SJCRH30 (cell line): ENCODE data around the gene THAP12. TPM values are rescaled to one million over a fixed set of nuclear protein-coding genes. Genes with fewer than 3 reads are reported as not detected.
A peak's percentile ranks its signal among the peaks of the same experiment; 100 is the strongest.

Source experiments
- DNase-seq, 2 experiments: peaks; one replicate each; pipeline ENCODE4 v3.0.0-alpha.2; 2015 to 2020
- H3K27ac ChIP-seq: fragments of 250-450 bp; sonication (Bioruptor Pico); 2 replicates; pipeline ENCODE4 v1.5.1; 2020; ENCODE audit warnings: mild to moderate bottlenecking, moderate library complexity
- H3K27me3 ChIP-seq: fragments of 250-450 bp; sonication (Bioruptor Pico); 2 replicates; pipeline ENCODE4 v1.5.1; 2020; ENCODE audit warnings: mild to moderate bottlenecking, moderate library complexity
- H3K36me3 ChIP-seq: fragments of 250-450 bp; sonication (Bioruptor Pico); 2 replicates; pipeline ENCODE4 v1.5.1; 2020; ENCODE audit warnings: mild to moderate bottlenecking, moderate library complexity
- H3K4me1 ChIP-seq: fragments of 250-450 bp; sonication (Bioruptor Pico); 2 replicates; pipeline ENCODE4 v1.5.1; 2020; ENCODE audit warnings: mild to moderate bottlenecking, moderate library complexity
- H3K4me3 ChIP-seq: fragments of 250-450 bp; sonication (Bioruptor Pico); 2 replicates; pipeline ENCODE4 v1.5.1; 2020; ENCODE audit warnings: mild to moderate bottlenecking, moderate library complexity
- H3K9me3 ChIP-seq: fragments of 250-450 bp; sonication (Bioruptor Pico); replicated peaks from 2 replicates; pipeline ENCODE4 v1.5.1; 2020; ENCODE audit warnings: mild to moderate bottlenecking, moderate library complexity
- total RNA-seq: library from RNA; depleted of rRNA; stranded (reverse); fragments of >200 nt; shearing (Covaris generic); gene quantifications from 2 replicates; pipeline ENCODE4 v1.2.3, GENCODE V29; 2014

THAP12 gene
- total RNA-seq, 1 experiment from 2014 or later, result 88.2 TPM

DNA sequence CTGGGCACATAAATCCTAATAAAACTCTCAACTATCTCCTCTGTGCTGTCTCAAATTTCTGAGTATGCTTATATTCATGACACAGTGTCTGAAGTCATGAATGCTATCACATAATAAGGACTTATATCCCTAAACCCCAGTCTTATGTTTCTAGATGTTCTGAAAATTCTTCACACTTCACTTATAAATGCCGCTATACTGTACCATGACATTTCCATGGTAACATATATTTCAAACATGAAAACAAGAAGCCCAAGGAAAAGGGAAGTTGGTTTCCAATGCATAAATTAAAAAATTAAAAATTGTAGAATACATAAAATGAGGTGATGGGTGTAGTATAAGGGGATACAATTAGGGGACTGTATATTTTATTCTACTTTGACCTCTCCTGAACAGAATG, 11.9 kb upstream of the THAP12 start:
- Histone ChIP-seq H3K27ac (no peak overlapping the region), H3K27me3 (no peaks in the 10 kb centered on the region), H3K9me3 (no peaks in the 10 kb centered on the region), H3K4me3 (no peak overlapping the region), H3K36me3 (no peaks in the 10 kb centered on the region), H3K4me1 (peaks cover 20% of the 10 kb centered on the region)
- DNase-seq, result no peak

DNA sequence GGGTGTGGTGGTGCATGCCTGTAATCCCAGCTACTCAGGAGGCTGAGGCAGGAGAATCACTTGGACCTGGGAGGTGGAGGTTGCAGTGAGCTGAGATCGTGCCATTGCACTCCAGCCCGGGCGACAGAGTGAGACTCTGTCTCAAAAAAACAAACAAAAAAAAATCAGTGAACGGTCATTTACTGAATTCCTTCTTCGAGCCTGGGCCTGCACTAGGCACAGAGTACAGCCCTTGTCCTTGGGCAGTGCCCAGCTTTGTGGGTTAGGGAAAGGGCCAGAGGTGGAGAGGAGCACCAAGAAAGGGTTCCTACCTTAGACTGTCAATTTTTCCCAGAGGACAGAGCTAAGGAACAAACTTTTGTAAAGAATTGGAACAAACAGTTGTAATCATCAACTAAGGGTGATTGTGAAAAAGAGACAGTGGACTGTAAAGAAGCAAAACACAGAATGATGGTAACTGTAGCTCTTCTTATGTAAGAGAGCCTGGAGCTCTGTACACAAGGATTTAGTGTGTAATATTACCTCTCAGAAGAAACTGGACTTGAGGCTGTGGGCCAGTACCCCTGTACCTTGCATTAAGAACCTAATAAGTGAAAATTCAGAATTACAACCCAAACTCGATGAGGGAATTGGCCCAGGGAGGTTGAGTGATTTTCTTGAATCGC, 11.0 kb upstream of the THAP12 start:
- H3K36me3 ChIP-seq, result no peaks in the 10 kb centered on the region
- no peak overlapping the region for H3K4me3 ChIP-seq
- no peaks in the 10 kb centered on the region for H3K27me3 ChIP-seq
- peaks cover 20% of the 10 kb centered on the region for H3K4me1 ChIP-seq
- DNase-seq, result no peak
- no peak overlapping the region for H3K27ac ChIP-seq
- H3K9me3 ChIP-seq, result no peaks in the 10 kb centered on the region

DNA sequence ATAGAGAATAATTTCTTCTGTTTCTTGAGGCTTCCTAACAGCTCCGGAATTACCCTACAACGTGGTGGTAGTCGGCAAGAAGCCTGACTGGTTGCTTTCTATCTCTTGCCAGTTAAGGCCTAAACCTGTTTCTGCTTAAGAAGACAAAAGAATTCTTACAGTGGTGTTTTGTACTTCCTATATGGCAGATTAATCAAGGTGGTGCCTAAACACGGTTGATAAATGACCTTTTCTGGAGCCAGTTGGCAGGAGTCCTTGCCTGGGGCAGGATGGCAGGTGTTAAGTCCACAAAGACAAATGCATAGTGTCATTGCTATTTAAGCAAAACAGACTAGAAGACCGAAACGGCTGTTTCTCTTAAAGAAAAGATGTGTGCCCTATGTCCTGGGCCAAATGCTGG, 10.1 kb upstream of the THAP12 start:
- H3K4me1 ChIP-seq, result peaks cover 20% of the 10 kb centered on the region
- DNase-seq, result peak; percentile 63 to 83
- no peak overlapping the region for H3K4me3 ChIP-seq
- H3K27ac ChIP-seq, result peak overlapping the region; percentile 32
- H3K9me3 ChIP-seq, result no peaks in the 10 kb centered on the region
- H3K27me3 ChIP-seq, result no peaks in the 10 kb centered on the region
- no peaks in the 10 kb centered on the region for H3K36me3 ChIP-seq

DNA sequence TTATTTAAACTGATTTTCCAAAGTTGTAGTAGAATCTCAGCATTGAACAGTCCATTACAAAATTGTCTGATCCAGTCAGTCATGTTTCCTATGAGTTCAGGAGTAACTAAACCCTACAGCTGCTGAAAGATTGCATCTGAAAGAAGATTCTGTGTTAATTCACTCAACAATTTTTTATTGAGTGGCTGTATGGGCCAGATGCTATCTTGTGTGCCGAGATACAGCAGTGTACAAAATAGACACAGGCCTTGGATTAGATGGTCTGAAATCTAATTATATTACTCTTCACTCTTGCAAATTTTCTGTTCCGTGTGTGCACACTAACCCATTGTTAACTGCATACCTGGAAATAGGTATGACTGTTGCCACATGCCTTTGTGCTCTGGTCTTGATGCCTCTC, 7.5 kb upstream of the THAP12 start:
- H3K27ac ChIP-seq, result no peak overlapping the region

DNA sequence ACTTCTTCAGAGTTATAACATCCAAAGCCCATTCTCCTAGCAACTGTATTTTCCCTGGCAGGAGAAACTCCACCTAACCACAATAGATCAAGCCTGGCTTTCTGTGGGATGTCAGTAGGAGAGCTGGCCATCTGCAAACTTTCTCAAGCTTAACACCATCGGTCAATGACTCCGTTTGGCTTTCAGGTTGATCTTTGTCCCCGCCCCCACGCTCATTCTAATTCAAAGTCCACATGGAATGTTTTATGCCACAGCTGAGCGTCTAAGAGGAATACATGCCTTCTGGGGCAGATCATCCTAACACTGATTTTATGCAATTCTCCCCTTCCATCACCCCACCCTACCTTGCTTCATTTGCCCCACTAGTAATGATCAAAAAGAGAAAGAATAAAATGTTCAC, 5.0 kb upstream of the THAP12 start:
- no peak for DNase-seq
- H3K4me3 ChIP-seq, result no peak overlapping the region
- no peaks in the 10 kb centered on the region for H3K27me3 ChIP-seq
- no peak overlapping the region for H3K27ac ChIP-seq
- H3K36me3 ChIP-seq, result no peaks in the 10 kb centered on the region
- peaks cover 10% of the 10 kb centered on the region for H3K4me1 ChIP-seq
- H3K9me3 ChIP-seq, result no peaks in the 10 kb centered on the region

More for the DNA sequence above, 7.5 kb upstream of the THAP12 start:
- Histone ChIP-seq H3K9me3 (no peaks in the 10 kb centered on the region), H3K36me3 (no peaks in the 10 kb centered on the region), H3K4me1 (peaks cover 20% of the 10 kb centered on the region), H3K4me3 (no peak overlapping the region), H3K27me3 (no peaks in the 10 kb centered on the region)
- DNase-seq, result no peak

DNA sequence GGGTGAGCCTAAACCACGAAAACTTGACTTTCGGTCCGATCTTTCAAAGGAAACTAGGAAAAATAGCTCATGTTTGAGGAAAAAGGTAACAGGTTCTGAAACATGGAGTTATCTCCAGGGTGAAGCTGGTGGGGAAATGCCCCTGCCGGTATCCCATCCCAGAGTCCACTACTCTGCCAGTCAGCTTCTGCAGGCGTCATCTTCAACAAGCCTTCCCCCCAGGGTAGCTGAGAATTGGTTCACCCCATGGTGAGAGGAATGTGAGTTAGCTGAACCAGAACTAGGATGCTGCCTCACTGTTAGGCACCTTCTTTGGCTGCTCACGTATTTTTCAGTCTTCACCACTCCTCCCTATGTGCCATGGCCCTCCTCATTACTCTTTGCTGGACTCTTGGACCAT, 1.3 kb upstream of the THAP12 start:
- Histone ChIP-seq H3K4me3 (peak overlapping the region; percentile 64), H3K36me3 (no peaks in the 10 kb centered on the region), H3K27ac (peak overlapping the region; percentile 38; the same call in 1 of the 2 replicates), H3K9me3 (no peaks in the 10 kb centered on the region), H3K4me1 (0 out of 2 replicates have a peak, but pooled peaks cover 3% of the 10 kb centered on the region), H3K27me3 (no peaks in the 10 kb centered on the region)
- DNase-seq, result no peak

DNA sequence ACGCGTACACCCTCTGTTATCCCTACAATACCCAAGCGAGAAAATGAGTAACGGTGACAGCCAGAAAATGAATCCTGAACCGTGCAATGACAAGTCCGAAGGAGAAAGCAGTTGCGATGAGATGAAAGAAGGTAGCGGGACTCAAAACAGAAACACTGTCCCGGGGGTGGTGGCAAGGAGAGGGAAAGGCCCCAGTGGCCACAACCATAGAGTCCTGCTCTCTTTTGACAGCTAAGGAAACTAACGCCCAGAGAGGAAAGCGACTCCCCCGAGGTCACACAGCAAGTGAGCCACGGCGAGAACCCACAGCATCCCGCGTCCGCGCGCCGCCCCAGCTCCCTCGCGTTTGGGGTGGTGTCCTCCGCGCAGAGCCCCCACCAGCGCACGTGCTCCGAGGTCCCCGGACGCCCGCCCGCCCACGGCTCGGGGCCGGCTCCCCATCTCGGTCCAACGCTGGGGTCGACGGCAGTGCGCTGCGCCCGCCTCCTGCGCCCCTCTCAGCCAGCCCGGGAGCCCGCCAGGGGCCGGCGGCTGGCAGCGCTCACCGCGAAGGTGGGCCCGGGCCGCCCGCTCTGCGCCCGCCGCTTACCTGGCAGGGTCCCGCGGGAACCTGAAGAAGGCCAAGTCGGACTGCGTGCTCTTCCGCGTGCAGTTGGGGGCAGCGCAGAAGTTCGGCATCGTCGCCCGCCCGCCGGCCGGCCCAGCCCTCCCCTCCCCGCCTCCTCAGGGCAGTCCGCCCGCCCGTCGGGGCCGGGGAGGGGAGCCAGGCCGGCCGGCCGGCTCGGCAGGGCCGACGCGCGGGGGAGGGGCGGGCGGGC, 564 bp downstream of the THAP12 start:
- H3K27me3 ChIP-seq, result no peaks in the 10 kb centered on the region
- 0 out of 2 replicates have a peak, but pooled peaks cover 3% of the 10 kb centered on the region for H3K4me1 ChIP-seq
- peak overlapping the region; percentile 64 for H3K4me3 ChIP-seq
- no peaks in the 10 kb centered on the region for H3K36me3 ChIP-seq
- DNase-seq, result peak; percentile 8 to 20
- H3K27ac ChIP-seq, result peak overlapping the region; percentile 14; the same call in 1 of the 2 replicates
- H3K9me3 ChIP-seq, result no peaks in the 10 kb centered on the region

DNA sequence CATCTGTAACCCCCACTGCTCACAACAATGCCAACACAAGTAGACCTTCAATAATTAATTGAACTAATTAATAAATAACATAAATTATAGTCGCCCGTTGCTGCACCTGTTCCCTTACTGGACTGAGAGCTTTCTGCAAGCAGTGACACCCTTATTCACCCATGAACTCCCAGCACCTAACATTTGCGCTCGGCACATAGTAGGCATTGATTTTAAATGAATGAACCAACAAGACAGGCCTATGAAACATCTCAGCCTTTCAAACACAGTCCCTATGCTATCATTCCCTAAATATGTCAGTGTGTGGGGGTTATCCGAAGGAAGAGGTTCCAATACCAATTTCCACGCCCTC, 1.1 kb downstream of the THAP12 start:
- Histone ChIP-seq H3K27ac (no peak overlapping the region; the same call in 1 of the 2 replicates), H3K27me3 (no peaks in the 10 kb centered on the region)
- DNase-seq, result no peak

DNA sequence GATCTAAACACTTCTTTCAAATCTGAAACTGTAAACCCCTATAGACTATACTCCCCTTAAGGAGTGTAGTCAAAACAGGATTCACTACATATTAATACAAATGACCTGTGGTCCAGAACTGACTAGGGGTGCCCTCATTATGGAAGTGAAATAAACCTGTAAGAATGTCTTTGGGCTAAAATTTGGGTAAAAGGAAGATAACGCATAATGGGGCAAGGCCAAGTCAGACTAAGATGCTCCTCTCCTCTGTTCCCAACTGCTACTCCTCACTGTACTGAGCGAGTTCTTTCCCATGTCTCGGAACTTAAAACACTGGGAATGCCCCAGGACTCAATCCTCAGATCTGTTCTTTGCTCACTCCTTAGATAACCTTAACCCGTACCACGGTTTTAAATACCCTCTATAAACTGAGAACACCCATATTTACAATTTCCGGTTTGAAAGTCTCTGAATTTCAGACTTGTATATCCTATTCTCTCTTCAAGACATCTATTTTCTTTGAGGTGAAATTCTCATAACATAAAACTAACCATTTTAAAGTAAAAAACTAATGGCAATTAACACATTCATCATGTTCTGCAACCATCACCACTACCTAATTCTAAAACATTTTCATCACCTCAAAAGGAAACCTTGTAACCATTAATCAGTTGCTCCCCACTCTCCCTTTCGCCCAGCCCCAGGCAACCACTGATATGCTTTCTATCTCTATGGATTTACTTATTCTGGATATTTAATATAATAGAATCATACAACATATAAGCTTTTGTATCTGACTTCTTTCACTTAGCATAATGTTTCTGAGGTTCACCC, 4.0 kb downstream of the THAP12 start:
- Histone ChIP-seq H3K4me3 (no peak overlapping the region), H3K36me3 (no peaks in the 10 kb centered on the region), H3K27me3 (no peaks in the 10 kb centered on the region), H3K27ac (no peak overlapping the region), H3K9me3 (no peaks in the 10 kb centered on the region), H3K4me1 (peaks cover 3% of the 10 kb centered on the region; the same call in 1 of the 2 replicates)
- DNase-seq, result no peak

More for the DNA sequence above, 1.1 kb downstream of the THAP12 start:
- H3K4me1 ChIP-seq, result 0 out of 2 replicates have a peak, but pooled peaks cover 3% of the 10 kb centered on the region
- no peaks in the 10 kb centered on the region for H3K36me3 ChIP-seq
- H3K4me3 ChIP-seq, result peak overlapping the region; percentile 64
- no peaks in the 10 kb centered on the region for H3K9me3 ChIP-seq

DNA sequence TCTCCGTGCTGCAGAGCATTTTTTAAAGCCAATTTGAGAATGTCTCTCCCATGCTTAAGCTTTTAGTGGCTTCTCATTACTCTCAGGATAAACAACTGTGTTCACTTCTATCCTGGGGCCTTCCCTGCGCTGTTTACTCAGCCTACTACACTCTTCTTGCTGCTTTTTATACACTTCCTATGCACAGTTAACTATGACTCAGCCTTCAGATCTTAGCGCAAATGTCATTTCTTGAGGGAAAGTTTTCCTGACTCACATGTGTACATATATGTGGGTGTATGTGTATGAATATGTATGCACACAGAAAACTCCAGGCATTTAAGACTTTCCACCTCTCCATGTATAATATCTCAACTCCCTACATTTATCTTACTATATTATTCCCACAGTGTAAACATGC, 9.8 kb downstream of the THAP12 start:
- Histone ChIP-seq H3K36me3 (no peaks in the 10 kb centered on the region), H3K4me1 (peaks cover 3% of the 10 kb centered on the region), H3K27ac (no peak overlapping the region), H3K27me3 (no peaks in the 10 kb centered on the region), H3K4me3 (no peak overlapping the region), H3K9me3 (no peaks in the 10 kb centered on the region)
- no peak for DNase-seq

DNA sequence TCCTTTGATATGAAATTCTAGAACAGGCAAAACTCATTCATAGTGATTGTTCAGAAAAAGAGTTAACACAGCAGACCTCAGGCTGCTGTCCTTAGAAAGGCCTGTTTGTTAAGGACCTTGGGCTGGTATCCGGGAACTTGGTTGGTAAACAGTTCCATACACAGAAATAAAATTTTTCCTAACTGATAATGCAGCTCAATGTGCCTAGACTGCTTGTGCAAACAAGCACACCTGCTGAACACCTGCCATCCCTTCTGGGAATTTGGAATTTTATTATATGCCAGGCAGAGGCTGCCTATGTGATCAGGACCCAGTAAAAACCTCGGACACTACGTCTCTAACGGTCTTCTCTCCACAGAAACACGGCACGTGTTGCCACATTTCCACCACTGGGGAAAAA, 11.5 kb downstream of the THAP12 start:
- H3K9me3 ChIP-seq, result no peaks in the 10 kb centered on the region
- H3K4me3 ChIP-seq, result no peak overlapping the region
- H3K27ac ChIP-seq, result no peak overlapping the region
- peaks cover 2% of the 10 kb centered on the region; the same call in 1 of the 2 replicates for H3K36me3 ChIP-seq
- no peaks in the 10 kb centered on the region for H3K27me3 ChIP-seq
- no peak for DNase-seq
- H3K4me1 ChIP-seq, result peaks cover 3% of the 10 kb centered on the region

DNA sequence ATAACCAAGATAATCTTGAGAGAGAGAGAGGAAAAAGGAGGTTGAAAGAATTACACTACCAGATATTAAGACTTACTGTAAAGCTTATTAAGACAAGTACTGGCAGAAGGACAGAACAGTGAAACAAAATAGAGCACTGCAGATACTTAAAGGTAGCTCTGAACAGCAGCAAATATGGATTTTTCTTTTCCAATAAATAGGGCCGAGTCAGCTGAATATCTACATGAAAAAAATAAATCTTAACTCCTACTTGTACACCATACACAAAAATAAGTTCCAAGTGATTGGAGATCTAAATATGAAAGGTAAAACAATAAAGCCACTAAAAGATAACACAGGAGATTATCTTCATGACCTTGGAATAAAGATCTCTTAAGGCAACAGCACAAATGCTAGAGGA, 12.4 kb downstream of the THAP12 start:
- no peaks in the 10 kb centered on the region for H3K9me3 ChIP-seq
- no peak for DNase-seq
- H3K4me3 ChIP-seq, result no peak overlapping the region
- no peaks in the 10 kb centered on the region for H3K27me3 ChIP-seq
- no peaks in the 10 kb centered on the region; the same call in 1 of the 2 replicates for H3K4me1 ChIP-seq
- no peak overlapping the region for H3K27ac ChIP-seq
- peaks cover 2% of the 10 kb centered on the region; the same call in 1 of the 2 replicates for H3K36me3 ChIP-seq

DNA sequence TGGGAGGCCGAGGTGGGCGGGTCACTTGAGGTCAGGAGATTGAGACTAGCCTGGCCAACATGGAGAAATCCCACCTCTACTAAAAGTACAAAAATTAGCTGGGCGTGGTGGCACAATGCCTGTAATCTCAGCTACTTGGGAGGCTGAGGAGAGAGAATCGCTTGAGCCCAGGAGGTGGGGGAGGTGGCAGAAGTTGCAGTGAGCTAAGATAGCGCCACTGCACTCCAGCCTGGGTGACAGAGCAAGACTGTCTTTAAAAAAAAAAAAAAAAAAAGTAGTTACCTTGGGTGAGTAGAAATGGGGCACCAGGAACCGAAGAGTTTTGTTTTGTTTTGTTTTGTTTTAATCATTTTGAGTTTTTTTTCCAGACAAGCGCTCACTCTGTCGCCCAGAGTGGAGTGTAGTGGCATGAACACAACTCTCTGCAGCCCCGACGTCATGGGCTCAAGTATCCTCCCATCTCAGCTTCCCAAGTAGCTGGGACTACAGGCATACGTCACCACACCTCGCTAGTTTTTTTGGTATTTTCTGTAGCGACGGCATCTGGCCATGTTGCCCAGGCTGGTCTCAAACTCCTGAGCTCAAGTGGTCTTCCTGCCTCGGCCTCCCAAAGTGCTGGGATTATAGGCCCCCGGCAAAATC, 15.8 kb downstream of the THAP12 start:
- H3K4me1 ChIP-seq, result no peaks in the 10 kb centered on the region
- no peak overlapping the region for H3K27ac ChIP-seq
- no peak for DNase-seq
- H3K36me3 ChIP-seq, result peaks cover 2% of the 10 kb centered on the region
- no peaks in the 10 kb centered on the region for H3K27me3 ChIP-seq
- H3K9me3 ChIP-seq, result no peaks in the 10 kb centered on the region
- H3K4me3 ChIP-seq, result no peak overlapping the region

DNA sequence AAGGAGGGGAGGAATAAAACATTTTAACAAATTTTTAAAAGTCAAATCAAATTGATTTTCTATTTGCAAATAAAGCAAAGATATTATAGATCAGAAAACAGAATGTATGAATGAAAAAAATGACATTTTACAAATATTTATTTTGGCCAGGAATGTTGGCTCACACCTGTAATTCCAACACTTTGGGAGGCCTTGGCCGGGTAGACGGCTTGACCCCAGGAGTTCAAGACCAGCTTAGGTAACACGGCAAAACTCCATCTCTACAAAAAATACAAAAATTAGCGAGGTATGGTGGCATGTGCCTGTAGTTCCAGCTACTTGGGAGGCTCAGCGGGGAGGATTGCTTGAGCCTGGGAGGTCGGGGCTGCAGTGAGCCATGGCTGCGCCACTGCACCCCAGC, 18.2 kb downstream of the THAP12 start:
- Histone ChIP-seq H3K36me3 (peaks cover 7% of the 10 kb centered on the region), H3K4me1 (no peaks in the 10 kb centered on the region), H3K9me3 (no peaks in the 10 kb centered on the region), H3K4me3 (no peak overlapping the region), H3K27ac (no peak overlapping the region), H3K27me3 (no peaks in the 10 kb centered on the region)
- no peak for DNase-seq
